HG03066 (cell line): Measurements from ENCODE around the gene KNCN.

Experiments
- ATAC-seq: cut with Tn5 transposase; IDR thresholded peaks from one replicate; pipeline ENCODE4 v1.9.1; 2021; ENCODE audit warnings: low read depth; ENCODE audit not compliant: unreplicated experiment

KNCN gene

DNA sequence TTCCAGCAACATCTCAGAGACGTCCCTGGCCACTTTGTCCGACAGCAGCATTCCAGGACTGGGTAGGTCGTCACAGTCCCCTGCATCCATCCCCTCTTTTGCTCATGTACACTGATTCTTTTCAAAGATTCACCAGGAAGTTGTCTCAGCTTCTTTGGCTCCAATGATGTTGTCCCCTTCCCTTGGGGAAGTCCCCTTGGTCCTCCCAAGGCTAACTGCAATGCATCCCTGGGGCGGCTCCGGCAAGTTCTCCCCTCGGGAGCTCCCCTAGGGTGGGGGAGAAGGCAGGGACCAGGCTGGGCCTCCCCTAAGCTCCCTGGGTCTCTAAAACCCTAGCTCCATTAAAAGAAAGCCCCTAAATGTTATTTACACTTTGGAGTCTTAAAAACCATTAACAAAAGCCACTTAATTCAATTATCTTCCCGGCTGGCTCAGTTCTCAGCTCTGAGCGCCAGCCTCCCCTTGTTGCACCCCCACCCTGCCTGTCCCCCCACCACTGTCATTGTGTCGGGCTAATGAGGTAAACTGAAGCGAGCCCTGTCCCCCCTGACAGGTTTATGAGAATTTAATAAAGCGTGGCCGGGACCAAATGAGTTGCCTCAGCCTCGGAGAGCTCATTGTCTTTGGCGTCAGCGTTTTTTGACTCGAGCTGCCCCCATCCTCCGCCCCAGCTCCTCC lies 25.3 kb downstream of the KNCN start:
- ATAC-seq, result no peak

DNA sequence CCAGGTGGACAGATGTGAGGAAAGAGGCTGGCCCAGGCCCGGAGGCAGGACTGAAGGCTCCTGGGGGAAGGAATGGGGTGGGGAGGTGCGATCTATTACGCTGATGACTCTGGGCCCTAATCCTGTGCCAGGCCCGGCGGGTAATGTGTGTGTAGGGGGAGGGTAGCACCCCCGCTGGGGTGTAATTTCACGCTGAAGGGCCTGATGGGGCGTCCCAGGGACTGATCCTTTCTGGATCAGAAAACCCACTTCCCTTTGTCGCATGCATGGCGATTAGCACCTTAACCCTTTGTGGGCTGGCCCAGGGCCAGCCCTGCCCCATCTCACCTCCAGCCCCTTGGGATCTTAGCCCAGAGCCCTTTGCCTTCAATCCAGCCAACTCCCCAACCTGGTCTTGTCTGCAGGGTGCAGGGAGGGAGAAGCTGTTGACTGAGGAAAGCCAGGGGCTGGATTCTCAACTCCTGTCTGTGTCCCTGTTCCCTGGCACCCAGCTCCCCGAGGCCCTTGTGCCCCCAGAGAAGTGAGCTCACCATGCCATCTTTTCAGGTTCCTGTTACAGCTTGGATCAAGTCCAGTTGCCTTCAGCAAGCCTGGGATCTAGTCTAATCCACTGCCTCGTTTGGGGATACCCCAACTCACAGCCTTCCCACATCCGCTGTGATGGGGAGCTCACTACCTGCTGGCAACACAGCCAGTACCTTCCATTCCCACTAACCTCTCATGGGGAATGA lies 26.0 kb downstream of the KNCN start:
- ATAC-seq, result no peak

DNA sequence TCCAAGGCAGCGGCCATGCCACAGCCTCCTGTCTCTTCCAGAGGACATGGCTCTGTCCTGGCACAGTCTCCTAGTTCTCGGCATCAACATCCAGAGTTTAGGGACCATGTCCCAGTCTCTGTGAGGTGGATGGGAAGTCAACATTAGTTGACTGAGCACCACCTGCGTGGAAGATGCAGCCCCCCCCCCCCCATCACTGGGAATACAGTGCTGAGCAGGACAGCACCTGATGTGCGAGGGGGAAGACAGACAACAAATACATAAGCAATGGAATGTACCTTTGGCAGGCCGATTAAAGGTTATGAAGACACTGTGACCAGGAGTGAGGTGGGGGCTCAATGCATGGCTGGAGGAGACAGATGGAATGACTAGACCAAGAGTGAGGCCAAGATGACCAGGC lies 26.6 kb downstream of the KNCN start:
- ATAC-seq, result no peak

DNA sequence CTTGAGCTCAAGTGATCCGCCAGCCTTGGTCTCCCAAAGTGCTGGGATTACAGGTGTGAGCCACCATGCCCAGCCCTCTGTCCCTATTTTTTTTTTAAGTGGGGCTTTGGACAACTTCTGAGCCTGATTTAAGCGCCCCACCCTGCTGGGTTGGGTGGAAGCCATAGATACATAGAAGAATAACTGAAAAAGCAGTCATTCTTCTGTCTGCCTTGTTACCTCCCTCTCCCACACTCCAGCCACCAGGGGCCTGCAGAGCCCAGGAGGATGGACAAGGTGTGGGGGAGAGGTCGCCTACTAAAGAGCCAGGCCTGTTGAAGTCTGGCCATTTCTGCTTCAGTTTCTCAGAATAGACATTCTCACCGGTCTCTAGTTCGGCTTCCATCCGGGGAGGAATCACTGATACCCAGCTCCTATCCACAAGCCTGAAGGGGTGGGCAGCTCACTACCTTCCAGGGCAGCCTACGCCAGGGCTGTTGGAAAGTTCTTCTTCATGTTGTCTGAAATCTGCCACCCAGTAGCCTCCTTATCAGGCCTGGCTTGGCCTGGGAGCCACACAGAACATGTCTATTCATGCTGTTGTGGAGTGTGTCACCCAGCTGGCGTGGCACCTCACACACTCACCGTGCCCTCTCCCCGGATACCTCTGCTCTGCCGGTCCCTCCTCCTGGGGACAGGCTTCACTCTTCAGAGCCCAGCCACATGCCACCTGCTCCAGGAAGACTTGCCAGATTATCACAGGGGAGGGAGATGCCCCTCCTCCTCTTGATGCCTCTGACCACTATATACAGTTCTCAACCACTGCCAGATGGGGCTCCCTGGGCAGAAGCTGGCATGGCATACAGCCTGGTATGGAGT lies 27.7 kb downstream of the KNCN start:
- no peak for ATAC-seq

DNA sequence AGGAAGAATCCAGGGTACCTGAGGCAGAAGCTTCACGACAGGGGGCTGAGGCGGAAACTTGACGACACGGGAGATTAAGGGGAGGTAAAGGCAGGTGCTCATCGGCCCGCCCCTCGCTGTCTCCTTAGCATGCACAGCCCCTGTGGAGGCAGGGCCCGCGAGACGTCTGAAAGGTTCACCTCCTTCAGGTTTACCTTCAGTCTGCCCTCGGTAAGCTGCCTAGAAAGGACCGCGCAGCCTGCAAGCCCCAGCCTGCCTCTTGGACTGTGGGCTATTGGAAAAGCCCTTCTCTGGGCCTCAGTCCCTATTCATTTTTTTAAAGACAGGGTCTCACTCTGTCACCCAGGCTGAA lies 28.5 kb downstream of the KNCN start:
- ATAC-seq, result no peak

DNA sequence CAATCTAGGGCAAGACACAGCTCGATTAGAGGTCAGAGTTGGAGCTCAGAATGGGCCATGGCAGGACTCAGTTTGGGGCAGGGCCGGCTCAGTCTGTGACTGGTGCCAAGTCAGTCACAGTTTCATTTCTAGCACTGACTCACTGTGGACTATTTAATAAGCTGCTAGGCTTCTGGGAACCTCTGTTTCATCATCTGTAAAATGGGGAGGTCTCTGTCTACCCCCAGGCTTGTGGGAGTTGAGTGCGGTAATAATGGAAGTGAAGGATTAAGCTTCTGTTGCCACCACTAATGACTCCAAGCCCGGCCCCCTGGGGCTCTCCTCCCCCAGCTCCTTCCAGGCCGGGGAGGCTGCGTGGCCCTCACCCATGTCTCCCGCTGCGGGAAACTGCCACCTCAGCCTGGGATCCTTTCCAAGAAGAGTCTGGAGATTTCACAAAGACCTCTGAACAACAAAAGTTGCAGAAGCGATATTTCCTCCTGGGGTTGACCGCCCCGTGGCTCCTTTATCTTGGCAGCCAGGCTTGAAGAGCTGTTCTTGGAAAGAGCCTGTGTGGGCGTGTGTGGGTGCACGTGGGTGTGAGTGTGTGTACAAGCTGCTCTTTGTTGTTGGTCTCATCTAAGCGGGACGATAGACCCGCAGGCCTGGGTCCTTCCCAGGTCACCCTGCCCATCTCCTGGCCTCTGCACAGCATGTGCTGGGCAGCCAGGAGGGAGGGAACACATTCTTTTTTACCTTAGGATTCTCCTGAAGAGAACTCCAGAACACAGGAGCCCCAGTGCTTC lies 29.1 kb downstream of the KNCN start:
- ATAC-seq, result no peak

DNA sequence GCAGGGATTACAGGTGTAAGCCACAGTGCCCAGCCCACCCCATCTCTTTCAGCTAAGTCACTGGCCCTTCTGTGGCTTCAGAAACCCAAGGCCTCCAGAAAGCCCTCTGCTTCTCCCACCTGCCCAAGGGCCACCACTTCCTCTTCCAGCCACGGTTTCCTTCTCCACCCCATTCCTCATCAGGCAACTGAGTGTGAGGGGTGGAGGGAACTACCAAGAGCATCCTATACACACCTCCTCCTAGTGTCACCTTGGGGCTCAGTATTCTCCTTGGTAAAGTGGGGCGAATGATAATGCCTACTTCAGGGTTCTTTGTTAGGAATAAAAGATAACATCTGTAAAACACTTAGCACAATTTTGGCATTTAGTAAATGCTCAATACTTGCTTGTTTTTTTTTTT lies 30.0 kb downstream of the KNCN start:
- ATAC-seq, result no peak

DNA sequence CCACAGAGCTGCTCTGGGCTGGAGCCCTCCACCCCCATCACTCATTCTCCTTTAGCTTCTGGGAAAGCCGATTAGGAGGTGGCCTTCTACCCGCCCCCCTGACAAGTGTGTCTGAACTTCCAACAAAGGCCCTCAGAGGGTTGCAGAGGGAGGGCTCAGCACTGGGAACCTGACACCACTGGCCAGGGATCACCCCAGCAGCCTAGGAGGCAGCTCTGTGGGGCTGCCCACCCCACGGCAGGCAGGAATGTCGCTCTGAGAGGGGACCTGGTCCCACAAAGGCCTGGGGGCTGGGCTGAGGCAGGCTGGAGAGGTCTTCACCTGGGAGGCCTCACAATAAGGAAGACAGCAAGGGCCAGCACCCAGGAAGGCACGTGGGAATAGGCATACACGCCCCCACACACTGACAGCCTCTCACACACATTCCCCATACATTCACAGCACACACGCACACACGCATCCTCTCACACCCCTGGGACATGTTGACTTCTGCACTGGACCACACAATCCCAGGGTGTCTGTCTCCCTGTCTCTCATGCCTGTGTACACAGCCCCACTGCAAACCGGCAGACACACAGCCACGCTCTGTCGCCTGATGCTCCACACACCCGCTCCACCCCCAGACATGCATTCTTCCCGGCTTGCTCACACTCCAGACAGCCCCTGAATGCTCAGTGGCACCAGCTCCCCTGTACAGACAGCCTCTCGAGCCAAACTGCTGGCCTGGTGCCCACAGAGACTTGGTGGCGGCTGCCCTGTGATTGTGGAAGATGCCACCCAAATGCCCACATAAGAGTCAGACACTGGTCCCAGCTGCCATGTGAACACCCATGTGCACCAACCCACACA lies 31.2 kb downstream of the KNCN start:
- no peak for ATAC-seq

DNA sequence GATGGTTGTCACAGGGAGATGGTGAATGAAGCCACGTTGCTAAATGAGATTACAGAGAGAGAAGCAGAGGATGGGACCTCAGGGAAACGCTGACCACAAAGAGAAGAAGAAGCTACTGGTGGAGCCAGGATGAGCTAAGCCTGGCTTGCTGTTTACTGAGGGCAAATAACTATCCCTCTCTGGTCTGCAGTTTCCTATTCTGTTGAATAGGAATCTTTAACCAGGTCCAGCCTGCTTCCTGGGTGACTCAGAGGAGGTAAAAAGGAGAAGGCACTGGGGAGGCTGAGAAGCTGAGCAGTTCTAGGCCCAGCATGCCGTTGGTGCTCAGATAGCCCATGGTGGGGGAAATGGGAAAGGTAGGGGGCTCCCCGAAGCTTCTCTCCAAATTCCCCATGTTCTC lies 32.2 kb downstream of the KNCN start:
- no peak for ATAC-seq

DNA sequence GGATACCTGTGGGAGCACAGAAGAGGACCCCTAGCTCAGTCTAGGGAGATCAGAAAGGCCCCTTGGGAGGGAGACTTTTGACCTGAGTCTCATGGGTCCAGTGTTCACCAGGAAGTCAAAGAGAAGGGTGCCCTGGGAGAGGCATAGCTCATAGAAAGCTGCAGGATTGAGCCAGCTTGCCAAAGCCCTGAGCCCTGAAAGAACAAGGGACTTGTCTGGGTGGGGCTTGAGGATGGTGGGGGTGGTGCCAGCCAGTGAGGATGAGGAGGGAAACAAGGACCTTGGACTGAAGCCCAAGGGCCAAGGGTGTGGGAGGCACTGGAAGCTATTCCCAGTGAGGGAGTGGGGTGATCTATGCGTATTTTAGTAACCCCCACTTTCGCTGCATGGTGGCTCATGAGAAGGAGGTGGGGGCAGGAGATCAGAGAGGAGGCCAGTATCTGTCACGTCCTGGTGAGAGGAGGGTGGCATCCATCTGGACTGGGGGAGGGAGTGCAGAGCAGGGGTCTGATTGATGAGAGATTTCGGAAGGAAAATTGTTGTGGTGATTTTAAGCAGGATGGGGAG lies 33.4 kb downstream of the KNCN start:
- ATAC-seq, result no peak

DNA sequence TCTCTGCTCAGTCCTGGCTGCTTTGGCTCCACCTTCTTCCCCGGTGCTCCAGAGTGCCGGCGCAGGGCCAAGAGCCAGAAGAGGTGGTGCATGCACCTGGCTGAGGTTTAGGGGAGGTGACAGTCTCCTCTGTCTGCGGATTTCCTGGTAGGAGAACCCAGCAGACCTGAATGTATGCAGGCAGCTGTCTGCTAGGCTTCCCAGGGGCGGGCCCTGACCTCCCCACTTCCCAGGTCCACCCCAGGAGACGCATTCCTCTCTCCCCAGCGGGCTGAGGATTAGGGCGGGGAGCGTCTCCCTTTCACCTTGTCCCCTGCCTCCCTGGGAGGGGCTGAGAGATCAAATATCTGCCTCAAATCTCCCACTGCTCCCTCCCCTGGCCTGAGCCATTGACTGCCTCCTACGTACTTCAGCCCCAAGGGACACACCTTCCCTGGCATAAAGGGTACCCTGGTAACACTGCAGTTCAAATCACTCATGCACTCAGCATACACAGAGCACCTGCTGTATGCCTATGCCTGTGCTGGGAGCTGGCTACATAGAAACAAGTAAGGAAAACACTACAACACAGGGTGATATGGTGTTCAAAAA lies 34.3 kb downstream of the KNCN start:
- ATAC-seq, result no peak

DNA sequence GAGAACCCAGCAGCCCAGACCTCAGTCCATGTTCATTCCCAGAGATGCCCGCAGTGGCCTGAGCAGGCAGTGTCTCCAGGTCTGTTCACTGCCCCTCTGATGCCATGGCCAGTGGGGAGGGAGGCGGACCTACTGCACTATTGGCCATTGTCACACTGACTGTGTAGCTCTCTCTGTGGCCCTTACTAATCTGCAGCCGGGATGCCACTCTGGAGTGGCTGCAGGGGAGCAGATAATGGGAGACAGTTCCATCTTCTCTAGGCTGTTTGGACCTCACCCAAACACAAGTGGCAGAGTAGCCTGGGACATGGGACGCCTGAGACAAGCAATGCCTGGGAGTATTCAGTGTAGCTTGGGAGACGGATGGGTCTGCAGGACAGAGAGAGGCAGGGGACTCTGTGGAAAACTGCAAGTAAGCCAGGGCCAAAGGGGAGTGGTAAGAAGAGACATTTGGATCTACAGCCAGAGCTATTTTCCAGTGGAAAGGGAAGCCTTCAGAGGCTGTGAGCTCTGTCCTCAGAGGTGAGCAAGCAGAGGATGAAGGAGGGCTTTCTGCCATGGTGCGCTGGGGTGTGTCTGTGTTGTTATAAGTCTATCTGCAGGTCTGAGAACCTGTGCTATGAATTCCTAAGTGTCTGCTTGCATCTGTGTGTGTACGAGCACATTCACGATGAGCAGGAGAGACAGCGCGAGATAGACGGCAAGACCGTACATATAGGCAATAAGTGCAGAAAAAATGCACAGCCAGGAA lies 35.1 kb downstream of the KNCN start:
- no peak for ATAC-seq

DNA sequence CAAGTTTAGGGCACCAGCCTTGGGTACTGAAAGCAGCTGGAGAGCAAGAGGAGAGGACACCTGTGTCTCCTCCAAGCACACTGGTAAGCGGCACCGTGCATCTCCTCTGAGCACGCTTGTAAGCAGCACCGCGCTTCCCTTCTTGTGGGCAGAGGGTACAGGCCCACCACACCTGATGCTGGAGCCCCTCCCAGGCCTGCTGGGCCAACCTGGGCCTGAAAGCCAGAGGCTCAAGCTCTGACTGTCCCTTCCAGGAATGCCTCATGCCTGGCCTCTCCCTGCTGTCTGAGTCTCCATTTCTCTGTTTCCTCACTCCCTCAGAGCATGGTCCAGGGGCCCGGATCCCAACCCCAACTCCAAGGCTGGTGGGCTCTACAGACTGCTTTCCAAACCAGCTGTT lies 35.9 kb downstream of the KNCN start:
- no peak for ATAC-seq

DNA sequence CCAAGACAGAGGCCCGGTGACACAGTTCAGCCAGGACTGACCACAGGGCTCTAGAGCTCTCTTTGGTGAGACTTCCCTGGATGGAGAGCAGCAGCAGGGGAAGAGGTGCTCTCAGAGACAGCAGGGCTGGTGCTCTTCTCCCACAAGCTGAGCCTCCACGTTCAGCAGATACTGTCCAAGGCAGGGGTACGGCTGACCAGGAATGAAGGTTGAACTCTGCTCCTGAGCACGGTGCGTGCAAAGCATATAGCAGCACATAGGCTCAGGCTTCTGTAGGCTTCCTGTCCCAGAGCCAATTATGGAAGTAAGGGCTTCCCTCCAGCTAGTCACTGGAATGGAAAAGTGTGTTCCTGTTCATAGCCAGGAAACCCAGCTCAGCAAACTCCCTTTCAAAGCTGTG lies 37.9 kb downstream of the KNCN start:
- no peak for ATAC-seq

DNA sequence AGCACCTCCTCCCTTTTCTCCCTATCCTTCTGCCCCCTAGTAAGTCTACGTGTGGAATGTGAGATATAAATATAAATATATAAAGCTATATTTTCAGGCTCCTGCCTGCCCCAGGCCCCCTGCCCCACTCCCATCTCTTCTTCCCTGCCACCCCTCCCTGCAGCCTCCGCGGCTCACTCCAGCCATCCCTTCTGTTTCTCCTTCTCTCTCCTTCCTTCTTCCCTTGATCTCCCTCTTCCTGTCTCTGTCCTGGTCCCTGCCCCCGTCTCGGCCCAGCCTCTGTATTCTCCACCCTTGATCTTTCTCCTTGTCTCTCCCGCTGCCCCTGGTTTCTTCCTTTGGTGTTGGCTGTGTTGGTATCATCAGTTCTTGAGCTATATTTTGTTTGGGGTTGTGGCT lies 38.7 kb downstream of the KNCN start:
- no peak for ATAC-seq

DNA sequence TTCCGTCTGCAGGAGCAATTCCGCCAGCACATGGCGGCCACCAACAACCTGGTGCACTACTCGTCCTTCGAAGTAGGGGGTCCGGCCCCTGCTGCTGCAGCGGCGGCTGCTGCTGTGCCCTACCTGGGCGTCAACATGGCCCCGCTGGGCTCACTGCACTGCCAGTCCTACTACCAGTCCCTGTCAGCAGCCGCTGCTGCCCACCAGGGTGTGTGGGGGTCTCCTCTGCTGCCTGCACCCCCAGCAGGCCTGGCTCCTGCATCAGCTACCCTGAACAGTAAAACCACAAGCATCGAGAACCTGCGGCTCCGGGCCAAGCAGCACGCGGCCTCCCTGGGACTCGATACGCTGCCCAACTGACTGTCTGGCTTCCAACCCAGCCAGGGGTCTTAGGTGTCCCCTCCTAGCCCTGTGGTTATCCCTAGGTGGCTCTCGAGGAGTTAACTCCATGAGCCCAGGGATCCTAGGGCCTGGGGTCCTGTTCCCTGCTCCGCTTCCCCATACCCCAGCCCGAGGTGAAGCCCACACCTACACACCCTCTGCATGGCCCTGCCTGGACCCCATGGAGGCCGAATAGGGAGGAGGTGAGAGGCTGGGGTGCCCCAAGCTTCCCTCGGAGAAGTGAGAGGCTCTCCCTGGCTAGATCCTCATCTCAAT lies 39.2 kb downstream of the KNCN start:
- ATAC-seq, result no peak

DNA sequence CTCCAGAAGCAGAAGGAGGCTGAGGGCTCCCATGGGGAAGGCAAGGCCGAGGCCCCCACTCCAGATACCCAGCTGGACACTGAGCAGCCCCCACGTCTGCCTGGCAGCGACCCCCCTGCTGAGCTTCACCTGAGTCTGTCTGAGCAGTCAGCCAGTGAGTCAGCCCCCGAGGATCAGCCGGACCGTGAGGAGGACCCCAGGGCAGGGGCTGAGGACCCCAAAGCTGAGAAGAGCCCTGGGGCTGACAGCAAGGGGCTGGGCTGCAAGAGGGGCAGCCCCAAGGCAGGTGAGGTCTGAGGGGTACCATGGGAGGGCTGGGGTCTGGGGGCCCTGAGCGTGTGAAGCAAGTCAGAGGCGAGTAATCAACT lies 40.5 kb downstream of the KNCN start:
- ATAC-seq, result no peak

DNA sequence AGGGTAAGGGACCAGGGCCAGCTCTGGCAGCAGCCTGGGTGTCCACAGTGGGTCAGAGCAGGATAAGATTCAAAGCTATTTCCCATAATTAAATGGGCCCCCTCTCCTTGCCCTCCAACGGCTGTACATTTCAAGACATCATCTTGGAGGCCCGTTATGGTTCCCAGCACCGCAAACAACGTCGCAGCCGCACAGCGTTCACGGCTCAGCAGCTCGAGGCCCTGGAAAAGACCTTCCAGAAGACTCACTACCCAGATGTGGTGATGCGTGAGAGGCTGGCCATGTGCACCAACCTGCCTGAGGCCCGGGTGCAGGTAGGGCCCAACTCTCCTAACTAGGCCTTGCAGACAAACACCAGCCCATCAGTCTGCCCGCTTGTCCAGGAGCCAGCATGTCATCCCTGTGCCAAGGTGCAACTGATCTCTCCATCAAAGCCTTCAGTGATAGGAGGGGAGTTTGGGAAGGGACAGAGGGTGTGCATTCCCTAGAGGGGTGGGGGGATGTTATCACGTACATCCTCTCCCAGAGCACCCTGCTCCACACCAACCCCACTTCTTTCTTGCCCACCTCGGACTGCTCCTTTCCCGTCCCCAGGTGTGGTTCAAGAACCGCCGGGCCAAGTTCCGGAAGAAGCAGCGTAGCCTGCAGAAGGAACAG lies 41.0 kb downstream of the KNCN start:
- ATAC-seq, result no peak
